ENCODE measurements around the gene JARID2. TPM values are rescaled to one million over a fixed set of nuclear protein-coding genes. Genes with fewer than 3 reads are reported as not detected.

JARID2 gene
- total and polyA plus RNA-seq, 8 donors = 2.4 to 6.7 (median 3.7) TPM

DNA sequence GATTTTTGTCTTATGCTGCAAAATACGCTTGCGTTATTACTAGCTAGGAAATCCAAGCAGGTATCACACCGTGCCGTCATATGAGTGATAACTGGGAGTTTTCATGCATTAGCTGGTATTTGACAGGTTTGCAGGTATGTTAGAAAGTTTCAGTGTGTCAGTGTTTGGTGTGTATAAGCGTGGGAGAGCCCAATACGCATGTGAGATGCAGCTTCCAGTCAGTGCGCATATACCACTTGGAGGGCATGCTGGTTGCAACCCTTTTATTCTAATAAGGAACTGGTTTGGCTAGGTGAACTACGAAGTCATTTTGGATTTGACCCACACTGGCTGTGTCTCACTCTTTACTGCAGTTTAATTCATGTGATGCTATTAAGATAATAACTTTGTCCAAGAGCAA lies 35.1 kb downstream of the JARID2 start:
- Histone ChIP-seq H3K4me1 (peaks cover 4 to 38% (median 16%) of the 10 kb centered on the region in 3 donors), H3K27ac (peak overlapping the region in 1 of 4 donors; percentile 39), H3K4me3 (no peak overlapping the region), H3K27me3 (no peaks in the 10 kb centered on the region), H3K9me3 (no peaks in the 10 kb centered on the region), H3K36me3 (no peaks in the 10 kb centered on the region)
- TF ChIP-seq, protein P1, sequence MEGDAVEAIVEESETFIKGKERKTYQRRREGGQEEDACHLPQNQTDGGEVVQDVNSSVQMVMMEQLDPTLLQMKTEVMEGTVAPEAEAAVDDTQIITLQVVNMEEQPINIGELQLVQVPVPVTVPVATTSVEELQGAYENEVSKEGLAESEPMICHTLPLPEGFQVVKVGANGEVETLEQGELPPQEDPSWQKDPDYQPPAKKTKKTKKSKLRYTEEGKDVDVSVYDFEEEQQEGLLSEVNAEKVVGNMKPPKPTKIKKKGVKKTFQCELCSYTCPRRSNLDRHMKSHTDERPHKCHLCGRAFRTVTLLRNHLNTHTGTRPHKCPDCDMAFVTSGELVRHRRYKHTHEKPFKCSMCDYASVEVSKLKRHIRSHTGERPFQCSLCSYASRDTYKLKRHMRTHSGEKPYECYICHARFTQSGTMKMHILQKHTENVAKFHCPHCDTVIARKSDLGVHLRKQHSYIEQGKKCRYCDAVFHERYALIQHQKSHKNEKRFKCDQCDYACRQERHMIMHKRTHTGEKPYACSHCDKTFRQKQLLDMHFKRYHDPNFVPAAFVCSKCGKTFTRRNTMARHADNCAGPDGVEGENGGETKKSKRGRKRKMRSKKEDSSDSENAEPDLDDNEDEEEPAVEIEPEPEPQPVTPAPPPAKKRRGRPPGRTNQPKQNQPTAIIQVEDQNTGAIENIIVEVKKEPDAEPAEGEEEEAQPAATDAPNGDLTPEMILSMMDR (IDR thresholded peaks at IDR 0.05) = no peak
- no peak for FAIRE-seq
- no peak for DNase-seq
- intact Hi-C loops (cut with DNase I) = no loop called here
- WGBS, 2 donors = 89% methylated on average over 8 of the region's 8 CpGs
- peak in 1 of 4 donors; percentile 9 for ATAC-seq

DNA sequence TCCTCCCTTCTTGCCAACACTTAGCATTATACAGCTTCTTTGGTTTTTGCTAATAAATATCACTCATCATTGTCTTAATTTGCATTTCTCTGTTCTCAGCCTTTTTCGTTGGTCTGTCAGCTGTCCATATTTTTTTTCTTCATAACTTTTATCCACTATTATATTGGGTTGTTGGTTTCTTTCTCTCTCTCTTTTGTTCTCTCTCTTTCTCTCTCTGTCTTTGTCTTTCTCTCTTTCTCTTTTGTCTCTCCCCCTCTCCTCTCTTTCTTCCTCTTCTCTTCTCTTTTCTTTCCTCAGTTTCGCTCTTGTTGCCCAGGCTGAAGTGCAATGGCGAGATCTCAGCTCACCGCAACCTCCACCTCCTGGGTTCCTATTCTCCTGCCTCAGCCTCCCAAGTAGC lies 36.5 kb downstream of the JARID2 start:
- TF ChIP-seq, protein P1 (IDR thresholded peaks at IDR 0.05) = no peak
- DNase-seq (no peak), FAIRE-seq (no peak), ATAC-seq (no peak)
- intact Hi-C loops (cut with DNase I) = no loop called here
- H3K27me3 ChIP-seq = no peaks in the 10 kb centered on the region
- no peaks in the 10 kb centered on the region for H3K36me3 ChIP-seq
- no peaks in the 10 kb centered on the region for H3K9me3 ChIP-seq
- H3K27ac ChIP-seq = no peak overlapping the region
- no peak overlapping the region for H3K4me3 ChIP-seq
- WGBS, 2 donors = 95% methylated on average over 4 of the region's 4 CpGs
- peaks cover 4 to 38% (median 13%) of the 10 kb centered on the region in 3 donors for H3K4me1 ChIP-seq

DNA sequence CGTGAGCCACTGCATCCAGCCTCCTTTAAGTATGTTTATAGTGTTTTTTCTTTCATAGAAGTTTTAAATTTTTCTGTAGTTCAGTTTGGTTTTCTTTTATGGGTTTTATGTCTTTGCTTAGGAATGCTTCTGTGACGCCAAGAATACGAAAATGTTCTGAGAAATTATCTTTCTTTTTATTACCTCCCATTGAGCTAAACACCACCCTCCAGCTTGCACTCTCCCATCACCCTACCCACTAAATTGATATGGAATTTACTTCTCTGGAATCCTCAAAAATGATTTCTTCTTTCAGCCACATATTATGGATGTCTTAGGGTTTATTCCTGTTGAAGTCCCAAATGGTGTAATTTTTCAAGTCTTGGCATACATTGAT lies 38.1 kb downstream of the JARID2 start:
- DNase-seq (no peak), ATAC-seq (no peak), FAIRE-seq (no peak)
- intact Hi-C loops (cut with DNase I) = no loop called here
- H3K4me1 ChIP-seq = peaks cover 4 to 38% (median 11%) of the 10 kb centered on the region in 3 donors
- H3K27me3 ChIP-seq = no peaks in the 10 kb centered on the region
- H3K9me3 ChIP-seq = no peaks in the 10 kb centered on the region
- H3K27ac ChIP-seq = no peak overlapping the region
- WGBS, 2 donors = 88 to 97% methylated on average over 3 of the region's 3 CpGs
- H3K4me3 ChIP-seq = no peak overlapping the region
- H3K36me3 ChIP-seq = no peaks in the 10 kb centered on the region
- TF ChIP-seq, protein P1 (IDR thresholded peaks at IDR 0.05) = no peak

DNA sequence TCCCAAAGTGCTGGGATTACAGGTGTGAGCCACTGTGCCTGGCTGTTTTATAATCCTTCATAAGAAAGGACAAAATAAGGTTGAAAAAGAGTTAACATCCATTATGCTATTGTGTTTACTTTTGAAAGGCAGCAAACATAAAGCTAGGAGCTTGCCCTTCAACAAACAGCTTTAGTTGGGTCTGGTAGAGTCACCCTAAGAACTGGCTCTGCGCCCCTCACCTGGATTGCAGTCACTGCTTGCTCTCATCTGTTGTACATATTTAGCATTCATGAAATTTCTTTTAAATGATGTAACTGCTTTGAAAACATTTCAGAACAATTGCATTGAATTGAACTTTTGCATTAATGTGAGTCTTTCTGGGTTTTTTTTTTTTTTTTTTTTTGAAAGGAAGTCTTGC lies 38.9 kb downstream of the JARID2 start:
- no peaks in the 10 kb centered on the region for H3K27me3 ChIP-seq
- ATAC-seq (peak in 3 of 4 donors; percentile 29 to 53 (median 33)), FAIRE-seq (no peak), DNase-seq (peak in 1 of 6 donors; percentile 26)
- peaks cover 3 to 31% (median 4%) of the 10 kb centered on the region in 3 donors for H3K4me1 ChIP-seq
- WGBS, 2 donors = 69 to 79% methylated on average over 1 of the region's 1 CpG
- no peaks in the 10 kb centered on the region for H3K9me3 ChIP-seq
- H3K4me3 ChIP-seq = no peak overlapping the region
- no peak overlapping the region for H3K27ac ChIP-seq
- no peaks in the 10 kb centered on the region for H3K36me3 ChIP-seq
- TF ChIP-seq, protein P1 (IDR thresholded peaks at IDR 0.05) = no peak
- intact Hi-C loops (cut with DNase I) = no loop called here

DNA sequence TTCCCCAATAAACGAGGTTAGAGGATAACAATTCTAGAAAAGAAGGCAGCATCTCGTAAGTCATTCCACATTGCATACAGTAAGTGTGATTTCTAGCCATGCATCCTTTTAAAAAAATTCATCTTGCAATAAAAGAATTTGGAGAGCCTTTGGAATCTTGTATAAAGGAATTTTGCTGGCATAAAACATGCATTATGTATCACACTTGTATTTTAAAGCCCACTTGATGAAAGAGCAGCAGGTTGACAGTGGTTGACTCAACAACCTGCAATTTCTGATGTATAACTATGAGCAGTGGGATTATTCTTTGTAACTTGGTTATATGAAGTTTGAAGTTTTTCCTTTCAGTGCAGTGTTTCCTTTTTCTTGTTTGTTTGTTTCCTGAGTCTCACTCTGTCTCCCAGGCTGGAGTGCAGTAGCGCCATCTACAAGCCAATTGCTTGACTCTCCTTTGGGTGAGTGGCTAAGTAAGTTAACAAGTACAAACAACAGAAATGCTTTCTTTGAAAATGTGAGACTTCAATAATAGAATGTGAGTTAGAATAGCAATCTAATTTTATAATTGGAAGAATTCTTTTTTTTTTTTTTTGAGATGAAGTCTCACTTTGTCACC lies 39.9 kb downstream of the JARID2 start:
- H3K9me3 ChIP-seq = no peaks in the 10 kb centered on the region
- no peak for DNase-seq
- H3K27ac ChIP-seq = no peak overlapping the region
- no peak for FAIRE-seq
- peaks cover 0 to 21% (median 0%) of the 10 kb centered on the region in 3 donors for H3K4me1 ChIP-seq
- H3K27me3 ChIP-seq = no peaks in the 10 kb centered on the region
- WGBS, 2 donors = 89 to 91% methylated on average over 3 of the region's 3 CpGs
- no peak overlapping the region for H3K4me3 ChIP-seq
- ATAC-seq = no peak
- intact Hi-C loops (cut with DNase I) = no loop called here
- TF ChIP-seq, protein P1 (IDR thresholded peaks at IDR 0.05) = no peak
- no peaks in the 10 kb centered on the region for H3K36me3 ChIP-seq

Data from pancreas (tissue), 10 donors.